ENCODE data around the gene NECTIN4. TPM values are rescaled to one million over a fixed set of nuclear protein-coding genes. Genes with fewer than 3 reads are reported as not detected.

NECTIN4 gene
- total RNA-seq, 1 donor: not detected

DNA sequence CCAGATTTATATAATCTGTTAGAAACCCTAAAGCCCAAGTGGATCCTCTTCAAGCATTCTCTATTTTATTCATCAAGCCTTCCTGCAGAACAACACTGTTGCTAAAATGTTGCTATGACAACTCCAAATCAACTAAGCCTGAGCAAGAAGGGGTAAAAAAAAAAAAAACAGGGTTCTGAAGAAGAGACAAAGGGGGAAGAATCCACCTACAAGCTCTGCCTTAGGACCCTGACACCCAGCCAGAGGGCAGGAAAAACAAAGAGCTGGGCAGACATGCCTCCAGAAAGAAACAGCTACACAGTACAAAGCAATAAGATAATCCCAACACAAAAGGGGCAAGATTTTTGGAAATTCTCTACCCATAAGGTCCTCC lies 44.8 kb downstream of the NECTIN4 start:
- peak; percentile 16 for DNase-seq (ENCODE audit: low read depth)
- H3K4me3 ChIP-seq (ENCODE audit: low read depth, low read length): peak overlapping the region; percentile 91
- no peak for TF ChIP-seq CTCF (IDR thresholded peaks at IDR 0.05; ENCODE audit: insufficient read depth, low read length)

DNA sequence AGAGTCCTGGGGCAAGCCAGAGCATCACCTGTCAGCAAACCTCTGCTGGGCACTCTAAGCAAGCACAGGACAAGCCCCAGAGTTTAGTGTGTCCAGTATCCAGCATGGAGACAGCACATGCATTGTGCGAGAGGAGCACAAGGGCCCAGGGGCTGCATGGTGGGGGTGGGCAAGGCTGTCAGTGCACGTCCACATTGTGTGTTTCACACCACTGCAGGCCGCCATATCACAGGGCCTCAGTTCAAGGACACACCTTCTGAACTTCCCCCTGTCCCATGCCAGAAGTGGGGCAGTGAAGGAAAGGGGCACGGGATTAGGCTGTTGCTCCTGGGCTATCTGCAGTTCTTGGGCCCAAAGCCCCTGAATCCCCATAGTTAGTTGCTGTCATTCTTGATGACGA lies 49.8 kb downstream of the NECTIN4 start:
- no peak for TF ChIP-seq CTCF (IDR thresholded peaks at IDR 0.05; ENCODE audit: insufficient read depth, low read length)
- no peak for DNase-seq (ENCODE audit: low read depth)
- no peak overlapping the region for H3K4me3 ChIP-seq (ENCODE audit: low read depth, low read length)

- no peak for DNase-seq (ENCODE audit: low read depth)
- peak overlapping the region; percentile 62 for H3K4me3 ChIP-seq (ENCODE audit: low read depth, low read length)
Measured at GRCh38 chr1:161039154-161039545, 50.2 kb downstream of the NECTIN4 start.

DNA sequence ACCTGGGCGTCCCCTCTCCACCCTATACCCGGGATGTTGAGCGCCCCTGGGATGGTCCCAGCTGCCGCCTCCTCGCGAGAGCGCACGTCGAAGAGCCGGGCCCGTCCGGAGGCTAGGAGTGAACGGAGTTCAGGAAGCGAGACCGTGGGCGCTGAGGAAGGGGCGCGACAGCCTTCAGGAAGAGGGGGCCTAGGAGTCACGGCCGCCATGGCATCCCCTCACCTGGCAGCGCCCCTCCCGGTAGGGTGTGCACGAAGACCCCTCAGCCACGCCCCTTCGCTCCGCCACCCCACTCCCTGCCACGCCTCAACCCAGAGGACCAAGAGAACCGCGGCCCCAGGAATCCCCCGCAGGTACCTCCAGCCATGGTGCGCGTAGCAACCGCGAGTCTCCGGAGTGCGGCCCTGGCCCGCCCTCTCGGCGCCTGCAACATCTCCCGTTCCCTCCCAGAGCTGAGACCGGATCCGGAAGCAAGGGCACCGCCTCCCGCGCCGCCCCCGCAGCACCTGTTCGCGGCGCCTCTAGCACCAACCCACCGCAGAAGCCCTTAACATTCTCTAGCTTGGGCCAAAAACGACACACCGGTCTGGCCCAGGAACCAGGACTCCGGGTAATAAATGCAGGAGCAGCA lies 50.7 kb downstream of the NECTIN4 start, which contains the start of gene TSTD1:
TSS of gene TSTD1 (minus strand) at position 442 of the 631 bp plus-strand sequence. CDS start at position 367, 75 bp downstream.
- TF ChIP-seq CTCF (IDR thresholded peaks at IDR 0.05; ENCODE audit: insufficient read depth, low read length): no peak
- DNase-seq (ENCODE audit: low read depth): no peak
- H3K4me3 ChIP-seq (ENCODE audit: low read depth, low read length): peak within 1 kb of the TSS; percentile 62

More at GRCh38 chr1:161039154-161039545, 50.2 kb downstream of the NECTIN4 start:
- no peak for TF ChIP-seq CTCF (IDR thresholded peaks at IDR 0.05; ENCODE audit: insufficient read depth, low read length)

DNA sequence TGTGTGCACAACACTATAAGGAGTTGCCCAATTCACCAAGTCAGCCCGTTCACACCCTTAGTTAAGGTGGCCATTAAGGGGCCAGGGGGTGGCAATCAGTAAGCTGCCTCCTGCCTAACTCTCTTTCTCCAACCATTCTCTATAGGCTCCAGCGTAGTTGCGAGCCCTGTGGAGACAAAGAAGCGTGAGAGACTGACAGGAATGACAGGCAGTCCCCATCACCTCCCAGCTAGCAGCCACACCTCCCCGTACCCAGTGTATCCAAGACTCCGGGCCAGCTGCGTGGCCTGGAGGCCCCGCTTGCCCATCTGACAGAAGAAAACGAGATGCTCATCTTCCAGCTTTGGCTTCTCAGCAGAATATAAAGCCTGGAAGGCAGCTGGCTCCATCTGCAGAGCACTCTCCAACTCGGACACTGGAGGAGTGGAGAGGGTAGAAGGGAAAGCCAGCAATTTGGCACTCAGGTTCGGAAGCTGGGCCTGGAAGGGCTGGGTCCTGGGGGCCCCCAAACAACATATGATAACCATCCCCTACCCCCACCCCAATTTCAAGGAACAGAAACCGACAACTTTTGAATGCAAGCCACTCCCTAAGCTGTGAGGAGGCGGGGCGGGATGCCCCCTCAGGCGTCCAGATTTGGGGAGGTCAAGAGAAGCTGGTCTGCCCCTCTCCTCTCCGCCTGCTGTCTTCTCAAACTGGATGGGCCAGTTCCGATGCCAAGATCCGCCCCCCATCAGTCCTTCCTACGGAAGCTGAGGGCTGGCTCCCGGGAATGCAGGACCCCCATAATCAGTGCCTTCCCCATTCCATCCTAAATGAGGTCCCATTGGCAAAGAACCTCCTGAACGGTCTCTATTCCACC lies 51.5 kb downstream of the NECTIN4 start:
- peak overlapping the region; percentile 62 for H3K4me3 ChIP-seq (ENCODE audit: low read depth, low read length)
- no peak for DNase-seq (ENCODE audit: low read depth)
- TF ChIP-seq CTCF (IDR thresholded peaks at IDR 0.05; ENCODE audit: insufficient read depth, low read length): no peak

- TF ChIP-seq CTCF (IDR thresholded peaks at IDR 0.05; ENCODE audit: insufficient read depth, low read length): no peak
- no peak for DNase-seq (ENCODE audit: low read depth)
- H3K4me3 ChIP-seq (ENCODE audit: low read depth, low read length): no peak overlapping the region
Measured at GRCh38 chr1:161033751-161034150, 55.6 kb downstream of the NECTIN4 start.
